Measurements from ENCODE around the gene RHO.

DNA sequence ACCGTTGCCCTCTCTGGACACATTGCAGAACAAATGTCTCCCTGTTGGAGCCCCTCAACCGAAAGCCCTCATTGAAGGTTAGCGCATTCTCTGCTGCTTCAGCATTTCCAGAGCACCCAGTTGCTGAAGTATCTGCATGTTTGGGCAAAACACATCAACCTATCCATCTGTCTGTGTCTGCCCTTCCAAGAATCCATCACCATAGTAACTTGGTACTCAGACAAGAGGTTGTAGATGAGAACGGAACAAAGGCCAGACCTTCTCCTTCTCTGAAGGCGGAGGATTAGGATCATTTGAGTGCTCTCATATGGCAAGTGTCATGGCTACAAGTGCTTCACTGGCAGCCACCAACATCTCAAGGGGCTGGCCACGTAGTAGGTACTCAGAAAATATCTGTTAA is 23.1 kb upstream of the RHO start:
- TF ChIP-seq, protein P1, sequence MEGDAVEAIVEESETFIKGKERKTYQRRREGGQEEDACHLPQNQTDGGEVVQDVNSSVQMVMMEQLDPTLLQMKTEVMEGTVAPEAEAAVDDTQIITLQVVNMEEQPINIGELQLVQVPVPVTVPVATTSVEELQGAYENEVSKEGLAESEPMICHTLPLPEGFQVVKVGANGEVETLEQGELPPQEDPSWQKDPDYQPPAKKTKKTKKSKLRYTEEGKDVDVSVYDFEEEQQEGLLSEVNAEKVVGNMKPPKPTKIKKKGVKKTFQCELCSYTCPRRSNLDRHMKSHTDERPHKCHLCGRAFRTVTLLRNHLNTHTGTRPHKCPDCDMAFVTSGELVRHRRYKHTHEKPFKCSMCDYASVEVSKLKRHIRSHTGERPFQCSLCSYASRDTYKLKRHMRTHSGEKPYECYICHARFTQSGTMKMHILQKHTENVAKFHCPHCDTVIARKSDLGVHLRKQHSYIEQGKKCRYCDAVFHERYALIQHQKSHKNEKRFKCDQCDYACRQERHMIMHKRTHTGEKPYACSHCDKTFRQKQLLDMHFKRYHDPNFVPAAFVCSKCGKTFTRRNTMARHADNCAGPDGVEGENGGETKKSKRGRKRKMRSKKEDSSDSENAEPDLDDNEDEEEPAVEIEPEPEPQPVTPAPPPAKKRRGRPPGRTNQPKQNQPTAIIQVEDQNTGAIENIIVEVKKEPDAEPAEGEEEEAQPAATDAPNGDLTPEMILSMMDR (IDR thresholded peaks at IDR 0.05; ENCODE audit: borderline replicate concordance, extremely low read depth, low read length, poor library complexity, severe bottlenecking) = no peak
- TF ChIP-seq EZH2 (IDR thresholded peaks at IDR 0.05; ENCODE audit: borderline replicate concordance, low read depth, low read length, severe bottlenecking) = no peak
